Astrocyte of the cerebellum (primary cell): Measurements from ENCODE around the gene ZNF723.
"Not testable (repeated sequence)": the region's sequence is repeated elsewhere in the genome, so short reads cannot be mapped to it uniquely, and the experiment has no call there.

ENCODE experiments used
- DNase-seq: peaks from one replicate; pipeline ENCODE4 v3.0.0-alpha.2; 2011; ENCODE audit warnings: low read depth
- H3K4me3 ChIP-seq: 2 replicates; pipeline ENCODE4 v1.5.1; 2011; ENCODE audit warnings: mild to moderate bottlenecking, low read depth, low read length, moderate library complexity
- CTCF ChIP-seq: IDR thresholded peaks from 2 replicates; pipeline ENCODE4 v1.5.1; 2012; ENCODE audit warnings: low read length, low read depth, moderate library complexity, mild to moderate bottlenecking; ENCODE audit errors: missing control alignments
- in situ Hi-C: cut with HindIII; loops from 2 replicates; pipeline ENCODE4 v1.10.0; 2017; ENCODE audit warnings: low sequenced_read_pairs

ZNF723 gene

GRCh38 chr19:22832031-22832762, at the start of gene ZNF723:
TSS of gene ZNF723 (plus strand) at chr19:22832291. CDS start at chr19:22832380, 89 bp downstream.
- no peak for DNase-seq
- H3K4me3 ChIP-seq, result no peak within 1 kb of the TSS
- no peak for TF ChIP-seq CTCF
- in situ Hi-C loops, result no loop called here

- DNase-seq, result no peak
- no peak within 1 kb of the TSS for H3K4me3 ChIP-seq
- in situ Hi-C loops, result no loop called here
- TF ChIP-seq CTCF, result no peak
These were observed 48.3 kb upstream of the ZNF723 start, which contains the start of gene ZNF99 for GRCh38 chr19:22783651-22784410. TSS of gene ZNF99 (minus strand) at chr19:22784151. CDS start at chr19:22784016, 135 bp downstream.

- DNase-seq, in situ Hi-C loops, H3K4me3 ChIP-seq: not testable (repeated sequence)
These were observed 39.2 kb upstream of the ZNF723 start for GRCh38 chr19:22792863-22793262.

- DNase-seq, result no peak
- TF ChIP-seq CTCF, result no peak
- in situ Hi-C loops, result no loop called here
- no peak overlapping the region for H3K4me3 ChIP-seq
These were observed 35.1 kb upstream of the ZNF723 start for GRCh38 chr19:22797040-22797439.

- in situ Hi-C loops, result no loop called here
- TF ChIP-seq CTCF, result no peak
- no peak overlapping the region for H3K4me3 ChIP-seq
- DNase-seq, result no peak
These were observed 25.7 kb upstream of the ZNF723 start for GRCh38 chr19:22806418-22806817.

GRCh38 chr19:22807061-22807835, 24.8 kb upstream of the ZNF723 start:
- in situ Hi-C loops, result no loop called here
- no peak for DNase-seq
- no peak for TF ChIP-seq CTCF
- H3K4me3 ChIP-seq, result no peak overlapping the region
